Measurements from ENCODE around the gene PLA2G1B.

GRCh38 chr12:120337730-120338129 is 10.2 kb upstream of the PLA2G1B start:
- TF ChIP-seq CTCF (conservative IDR thresholded peaks at IDR 0.05; ENCODE audit: low read length) = no peak
- TF ChIP-seq EZH2phosphoT487 (IDR thresholded peaks at IDR 0.05; ENCODE audit: borderline replicate concordance) = no peak

Data from Loucy (cell line).